ENCODE measurements around the gene PRR16. TPM values are rescaled to one million over a fixed set of nuclear protein-coding genes. Genes with fewer than 3 reads are reported as not detected.

Gene PRR16
- total and polyA plus RNA-seq, 2 of the 13 experiments (the other 11 are each of a cell fraction or from before 2014, with no cell fraction given) = not detected

GRCh38 chr5:120430572-120430971 lies 33.5 kb upstream of the PRR16 start:
- H3K4me2 ChIP-seq (ENCODE audit: low read depth, low read length) = no peak overlapping the region
- H3K4me1 ChIP-seq (ENCODE audit: insufficient read depth, low read length) = no peaks in the 10 kb centered on the region
- H2AFZ ChIP-seq (ENCODE audit: low read length) = no peak overlapping the region
- H3K27ac ChIP-seq (ENCODE audit: extremely low read length, insufficient read depth, low read length) = no peak overlapping the region
- H3K4me3 ChIP-seq (replicated peaks in 1 of 3; ENCODE audit: insufficient read depth in 1 of 3, low read depth in 2 of 3, low read length in 3 of 3) = no peak overlapping the region
- peaks cover 10% of the 10 kb centered on the region; the same call in 1 of the 2 replicates for H3K9me3 ChIP-seq (ENCODE audit: low read length)
- no TSS peak for BruUV-seq (replicated peaks)
- no peaks in the 10 kb centered on the region for H3K36me3 ChIP-seq (replicated peaks in 1 of 2; ENCODE audit: control insufficient read depth in 1 of 2, insufficient read depth in 2 of 2, low read length in 2 of 2)
- no peaks in the 10 kb centered on the region for H3K27me3 ChIP-seq (ENCODE audit: control insufficient read depth in 1 of 2, insufficient read depth in 2 of 2, low read length in 2 of 2)
- in situ Hi-C loops (cut with HindIII; ENCODE audit: extremely low pct_ligation_motif_present, low pct_unique_long_range_greater_than_20kb) (no loop called here), intact Hi-C loops (cut with micrococcal nuclease; ENCODE audit: unreplicated experiment) (no loop called here)
- H4K20me1 ChIP-seq (ENCODE audit: insufficient read depth, low read length) = no peaks in the 10 kb centered on the region
- no peak for ATAC-seq
- ChIA-PET POLR2A (no interaction called here), CTCF (ENCODE audit: low intra/inter-chr PET ratio, low total read pairs) (no interaction called here)
- no peak for TF ChIP-seq ZNF546 (CRISPR knock-in tag; conservative IDR thresholded peaks at IDR 0.05)
- TF ChIP-seq REL (CRISPR knock-in tag; conservative IDR thresholded peaks at IDR 0.05) = no peak
- no peak for TF ChIP-seq DRAP1 (CRISPR knock-in tag; IDR thresholded peaks at IDR 0.05)
- TF ChIP-seq ZBTB10 (CRISPR knock-in tag; IDR thresholded peaks at IDR 0.05; ENCODE audit: borderline replicate concordance) = no peak
- no peak for TF ChIP-seq AGO2 (optimal IDR thresholded peaks at IDR 0.05; ENCODE audit: low read depth, low read length)
- no peak for TF ChIP-seq ZNF792 (CRISPR knock-in tag; IDR thresholded peaks at IDR 0.05)
- TF ChIP-seq SATB2 (CRISPR knock-in tag; IDR thresholded peaks at IDR 0.05) = no peak
- no peak for TF ChIP-seq ZNF296 (CRISPR knock-in tag; conservative IDR thresholded peaks at IDR 0.05)
- TF ChIP-seq ZNF768 (CRISPR knock-in tag; IDR thresholded peaks at IDR 0.05) = no peak
- TF ChIP-seq ZNF24 (IDR thresholded peaks at IDR 0.05) = no peak
- TF ChIP-seq ZNF564 (CRISPR knock-in tag; IDR thresholded peaks at IDR 0.05) = no peak
- no peak for TF ChIP-seq RCOR2 (CRISPR knock-in tag; IDR thresholded peaks at IDR 0.05)
- no peak for TF ChIP-seq TBL1XR1 (IDR thresholded peaks at IDR 0.05; ENCODE audit: borderline replicate concordance, low read length, partially characterized antibody)
- TF ChIP-seq IRF2 (CRISPR knock-in tag; IDR thresholded peaks at IDR 0.05) = no peak
- TF ChIP-seq ZNF552 (CRISPR knock-in tag; IDR thresholded peaks at IDR 0.05; ENCODE audit: borderline replicate concordance) = no peak
- TF ChIP-seq REST (IDR thresholded peaks at IDR 0.05; ENCODE audit: borderline replicate concordance in 1 of 2, low read depth in 1 of 2, low read length in 2 of 2) = no peak
- DNase-seq (ENCODE audit: low spot score) = no peak
- no peak overlapping the region for H3K9ac ChIP-seq (ENCODE audit: insufficient read depth, low read depth, low read length)
- no peaks in the 10 kb centered on the region for H3K79me2 ChIP-seq (ENCODE audit: insufficient read depth, low read length)
- no peak for FAIRE-seq
